H1 (cell line): ENCODE measurements around the gene KCTD20.

Source experiments
- CTBP2 ChIP-seq: IDR thresholded peaks from 2 replicates; pipeline ENCODE4 v1.7.0; 2011; ENCODE audit warnings: borderline replicate concordance, mild to moderate bottlenecking, moderate library complexity, mixed read lengths, low read length; ENCODE audit not compliant: insufficient read depth, insufficient read length
- EP300 ChIP-seq, 2 experiments: IDR thresholded peaks; 1 replicate in 1 of 2; 2 replicates in 1 of 2; pipeline ENCODE4 v1.6.1; 2011 to 2012; ENCODE audit warnings: low read depth in 2 of 2, low read length in 2 of 2, mild to moderate bottlenecking in 2 of 2, borderline replicate concordance in 1 of 2, inconsistent platforms in 1 of 2, moderate library complexity in 1 of 2
- JUND ChIP-seq: IDR thresholded peaks from 2 replicates; pipeline ENCODE4 v1.6.1; 2011; ENCODE audit warnings: mild to moderate bottlenecking, improper control_type of control experiment, low read length
- POLR2A ChIP-seq, 2 experiments: IDR thresholded peaks; 1 replicate in 1 of 2; 2 replicates in 1 of 2; pipeline ENCODE4 v1.6.1; 2011; ENCODE audit warnings: low read depth in 2 of 2, low read length in 2 of 2, mild to moderate bottlenecking in 2 of 2; ENCODE audit errors: control extremely low read depth in 1 of 2
- POLR2AphosphoS5 ChIP-seq: IDR thresholded peaks from 2 replicates; pipeline ENCODE4 v1.6.1; 2011; ENCODE audit warnings: low read depth, low read length
- RFX5 ChIP-seq: IDR thresholded peaks from 2 replicates; pipeline ENCODE4 v1.6.1; 2011; ENCODE audit warnings: low read depth, low read length, improper control_type of control experiment, borderline replicate concordance
- SIX5 ChIP-seq: IDR thresholded peaks from 2 replicates; pipeline ENCODE4 v1.6.1; 2011; ENCODE audit warnings: mild to moderate bottlenecking, low read depth, low read length
- TBP ChIP-seq: IDR thresholded peaks from 2 replicates; pipeline ENCODE4 v1.6.1; 2011; ENCODE audit warnings: low read depth, low read length, improper control_type of control experiment
- ZNF274 ChIP-seq: IDR thresholded peaks from 2 replicates; pipeline ENCODE4 v1.7.0; 2012; ENCODE audit warnings: low read length, borderline replicate concordance; ENCODE audit errors: extremely low read depth
- TF ChIP-seq, protein P1 (sequence below), 3 experiments: IDR thresholded peaks; 1 replicate in 2 of 3; 2 replicates in 1 of 3; pipeline versions ENCODE4 v1.5.1 to v1.6.1; 2011; ENCODE audit warnings: low read length in 3 of 3, mild to moderate bottlenecking in 3 of 3, inconsistent platforms in 2 of 3, low read depth in 1 of 3, moderate library complexity in 1 of 3; ENCODE audit not compliant: insufficient read depth in 1 of 3; ENCODE audit errors: control extremely low read depth in 1 of 3
- TF ChIP-seq, protein P2 (sequence below): IDR thresholded peaks from 2 replicates; pipeline ENCODE4 v1.6.1; 2011; ENCODE audit warnings: low read length, improper control_type of control experiment

DNA sequence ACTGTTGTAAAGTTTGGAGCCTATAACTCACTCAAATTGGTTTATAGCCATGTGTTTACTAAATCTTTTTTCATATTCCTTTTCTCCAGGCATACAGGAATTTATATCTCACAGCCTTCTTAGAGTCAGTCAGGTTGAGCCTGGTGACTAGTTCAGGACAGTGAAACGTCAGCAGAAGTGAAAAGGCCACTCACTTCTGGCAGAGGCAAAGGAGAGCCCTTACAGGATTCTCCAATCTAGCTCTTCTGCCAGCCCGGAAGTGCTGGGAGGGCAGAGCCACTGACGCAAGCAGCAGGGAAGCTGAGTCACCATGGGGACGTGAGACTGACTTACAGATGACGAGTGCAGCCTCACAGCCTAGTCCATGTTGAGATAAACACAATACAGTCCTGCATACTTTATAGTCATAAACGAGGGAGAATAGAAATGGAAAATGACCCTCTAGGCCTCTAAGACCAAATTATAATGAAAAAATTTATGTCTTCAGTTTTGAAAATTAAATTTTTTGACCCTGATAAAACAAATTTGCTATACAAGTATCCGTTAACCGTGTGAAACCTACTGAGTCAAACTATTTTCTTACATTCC is 1.4 kb upstream of the KCTD20 start:
- TF ChIP-seq TBP (peak; percentile 39; the same call in 1 of the 2 replicates), POLR2AphosphoS5 (no peak), ZNF274 (no peak), SIX5 (no peak), EP300 (IDR thresholded peaks at IDR 0.05; ENCODE audit: borderline replicate concordance in 1 of 2, low read depth in 2 of 2, low read length in 2 of 2) (no peak), RFX5 (no peak), CTBP2 (no peak), POLR2A (IDR thresholded peaks at IDR 0.05; ENCODE audit: control extremely low read depth in 1 of 2, low read depth in 2 of 2, low read length in 2 of 2) (no peak), JUND (peak; percentile 56; the same call in 1 of the 2 replicates)
- TF ChIP-seq, protein P1, sequence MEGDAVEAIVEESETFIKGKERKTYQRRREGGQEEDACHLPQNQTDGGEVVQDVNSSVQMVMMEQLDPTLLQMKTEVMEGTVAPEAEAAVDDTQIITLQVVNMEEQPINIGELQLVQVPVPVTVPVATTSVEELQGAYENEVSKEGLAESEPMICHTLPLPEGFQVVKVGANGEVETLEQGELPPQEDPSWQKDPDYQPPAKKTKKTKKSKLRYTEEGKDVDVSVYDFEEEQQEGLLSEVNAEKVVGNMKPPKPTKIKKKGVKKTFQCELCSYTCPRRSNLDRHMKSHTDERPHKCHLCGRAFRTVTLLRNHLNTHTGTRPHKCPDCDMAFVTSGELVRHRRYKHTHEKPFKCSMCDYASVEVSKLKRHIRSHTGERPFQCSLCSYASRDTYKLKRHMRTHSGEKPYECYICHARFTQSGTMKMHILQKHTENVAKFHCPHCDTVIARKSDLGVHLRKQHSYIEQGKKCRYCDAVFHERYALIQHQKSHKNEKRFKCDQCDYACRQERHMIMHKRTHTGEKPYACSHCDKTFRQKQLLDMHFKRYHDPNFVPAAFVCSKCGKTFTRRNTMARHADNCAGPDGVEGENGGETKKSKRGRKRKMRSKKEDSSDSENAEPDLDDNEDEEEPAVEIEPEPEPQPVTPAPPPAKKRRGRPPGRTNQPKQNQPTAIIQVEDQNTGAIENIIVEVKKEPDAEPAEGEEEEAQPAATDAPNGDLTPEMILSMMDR (IDR thresholded peaks at IDR 0.05; ENCODE audit: control extremely low read depth in 1 of 3, insufficient read depth in 1 of 3, low read depth in 1 of 3, low read length in 3 of 3) = no peak
- TF ChIP-seq, protein P2, sequence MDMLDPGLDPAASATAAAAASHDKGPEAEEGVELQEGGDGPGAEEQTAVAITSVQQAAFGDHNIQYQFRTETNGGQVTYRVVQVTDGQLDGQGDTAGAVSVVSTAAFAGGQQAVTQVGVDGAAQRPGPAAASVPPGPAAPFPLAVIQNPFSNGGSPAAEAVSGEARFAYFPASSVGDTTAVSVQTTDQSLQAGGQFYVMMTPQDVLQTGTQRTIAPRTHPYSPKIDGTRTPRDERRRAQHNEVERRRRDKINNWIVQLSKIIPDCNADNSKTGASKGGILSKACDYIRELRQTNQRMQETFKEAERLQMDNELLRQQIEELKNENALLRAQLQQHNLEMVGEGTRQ = no peak
